Measurements from ENCODE around the gene MMP24.

MMP24 gene

DNA sequence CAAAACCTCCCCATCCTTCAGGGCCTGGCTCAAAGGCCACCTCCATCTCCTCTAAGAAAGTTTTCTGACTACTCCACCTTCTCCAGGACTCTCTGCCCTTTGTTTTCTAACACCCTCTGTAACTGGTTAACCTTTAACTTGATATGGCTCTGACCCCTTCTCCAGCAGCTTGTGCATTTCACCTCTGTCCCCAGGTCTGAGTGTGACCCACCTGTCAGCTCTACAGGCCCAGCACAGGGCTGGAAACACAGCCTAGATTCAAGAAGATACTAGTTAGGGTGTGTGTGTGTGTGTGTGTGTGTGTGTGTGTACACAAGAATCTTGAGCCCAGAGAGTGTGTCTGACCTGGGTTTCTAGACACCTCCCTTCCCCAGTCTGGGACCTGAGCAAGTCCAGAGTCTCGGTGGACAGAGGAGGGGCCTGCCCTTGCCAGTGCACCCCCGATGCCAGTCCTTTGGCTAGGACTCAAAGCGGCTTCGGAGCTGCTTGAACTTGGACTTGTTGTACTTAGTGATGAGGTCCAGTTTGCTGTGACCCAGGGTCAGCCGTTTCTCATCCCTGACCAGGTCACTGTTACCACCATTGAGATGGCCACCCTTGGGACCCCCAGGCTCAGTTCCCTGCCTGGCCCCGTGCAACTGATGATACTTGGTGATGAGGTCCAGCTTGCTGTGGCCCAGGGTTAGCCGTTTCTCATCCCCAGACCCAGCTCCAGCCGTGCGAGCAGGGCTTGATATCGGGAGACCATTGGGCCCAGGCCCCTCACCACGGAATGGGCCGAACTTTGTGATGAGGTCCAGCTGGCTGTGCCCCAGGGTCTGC lies 59.8 kb downstream of the MMP24 start:
- H3K4me3 ChIP-seq (ENCODE audit: low read length) = no peak overlapping the region
- DNase-seq (ENCODE audit: low read depth) = no peak
- TF ChIP-seq CTCF (IDR thresholded peaks at IDR 0.05; ENCODE audit: insufficient read depth, low read depth, low read length, missing control alignments) = no peak

DNA sequence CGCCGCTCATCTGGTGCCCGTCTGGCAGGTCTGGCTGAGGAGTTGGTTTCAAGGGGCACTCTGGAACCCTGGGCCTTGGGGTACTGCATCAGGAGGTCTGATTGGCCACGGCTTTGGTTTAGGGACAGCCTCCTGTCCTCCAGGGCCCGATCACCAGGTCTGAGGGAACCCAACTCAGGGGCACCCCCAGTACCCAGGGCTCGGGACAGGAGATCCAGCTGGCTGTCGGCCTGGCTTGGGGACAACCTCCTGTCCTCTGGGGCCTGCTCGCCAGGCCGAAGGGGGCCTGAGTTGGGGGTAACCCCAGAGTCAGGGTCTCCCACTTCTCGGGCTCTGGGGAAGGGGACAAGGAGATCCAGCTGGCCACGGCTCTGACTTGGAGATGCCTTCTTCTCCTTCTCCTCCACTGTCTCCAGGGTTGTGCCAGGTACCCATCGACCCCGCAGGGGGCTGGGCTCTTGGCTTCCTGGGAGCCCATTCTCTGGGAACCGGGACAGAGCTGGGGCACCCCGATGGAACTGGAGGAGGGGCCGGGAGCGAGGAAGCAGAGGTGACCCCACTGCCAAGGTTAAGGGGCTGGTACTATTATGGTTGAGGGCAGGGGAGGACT lies 60.5 kb downstream of the MMP24 start:
- TF ChIP-seq CTCF (IDR thresholded peaks at IDR 0.05; ENCODE audit: insufficient read depth, low read depth, low read length, missing control alignments) = no peak
- H3K4me3 ChIP-seq (ENCODE audit: low read length) = no peak overlapping the region
- no peak for DNase-seq (ENCODE audit: low read depth)

GRCh38 chr20:35287509-35288324 lies 61.2 kb downstream of the MMP24 start:
- DNase-seq (ENCODE audit: low read depth) = no peak
- H3K4me3 ChIP-seq (ENCODE audit: low read length) = no peak overlapping the region
- no peak for TF ChIP-seq CTCF (IDR thresholded peaks at IDR 0.05; ENCODE audit: insufficient read depth, low read depth, low read length, missing control alignments)

- no peak overlapping the region for H3K4me3 ChIP-seq (ENCODE audit: low read length)
- DNase-seq (ENCODE audit: low read depth) = no peak
- no peak for TF ChIP-seq CTCF (IDR thresholded peaks at IDR 0.05; ENCODE audit: insufficient read depth, low read depth, low read length, missing control alignments)
Measured at GRCh38 chr20:35288325-35289060, 62.0 kb downstream of the MMP24 start.

DNA sequence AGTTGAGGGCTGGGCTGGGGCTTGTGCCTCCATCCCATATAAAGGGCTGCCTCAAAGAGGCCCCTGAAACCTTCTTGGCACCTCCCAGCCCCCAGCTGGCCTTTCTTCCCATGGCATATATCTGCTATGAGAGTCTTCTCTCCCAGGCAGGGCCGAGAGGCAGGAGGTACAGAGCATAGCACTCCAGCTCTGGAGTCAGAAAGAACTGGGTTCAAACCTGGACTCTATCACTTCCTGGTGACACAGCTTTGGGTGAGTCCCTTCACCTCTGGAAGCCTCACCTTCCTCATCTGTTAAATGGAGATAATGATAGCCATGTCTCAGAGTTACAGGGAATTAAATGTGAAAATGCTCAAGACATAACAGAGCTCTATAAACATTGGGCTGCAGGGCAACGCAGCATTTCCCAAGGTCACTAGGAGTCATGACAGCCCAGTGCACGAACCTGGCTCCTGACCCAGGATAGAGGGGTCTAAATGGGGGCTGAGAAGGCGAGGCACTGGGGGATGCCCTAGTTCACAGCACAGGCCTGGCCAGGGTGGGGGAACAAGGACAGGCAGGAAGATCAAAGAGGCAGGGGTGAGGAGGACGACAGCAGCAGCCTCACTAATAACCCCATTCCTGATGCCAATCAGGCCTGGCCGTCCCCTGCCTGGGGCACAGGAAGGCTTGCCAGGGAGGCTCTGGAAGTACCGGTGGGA lies 63.8 kb downstream of the MMP24 start:
- no peak for DNase-seq (ENCODE audit: low read depth)
- no peak overlapping the region for H3K4me3 ChIP-seq (ENCODE audit: low read length)
- TF ChIP-seq CTCF (IDR thresholded peaks at IDR 0.05; ENCODE audit: insufficient read depth, low read depth, low read length, missing control alignments) = no peak

DNA sequence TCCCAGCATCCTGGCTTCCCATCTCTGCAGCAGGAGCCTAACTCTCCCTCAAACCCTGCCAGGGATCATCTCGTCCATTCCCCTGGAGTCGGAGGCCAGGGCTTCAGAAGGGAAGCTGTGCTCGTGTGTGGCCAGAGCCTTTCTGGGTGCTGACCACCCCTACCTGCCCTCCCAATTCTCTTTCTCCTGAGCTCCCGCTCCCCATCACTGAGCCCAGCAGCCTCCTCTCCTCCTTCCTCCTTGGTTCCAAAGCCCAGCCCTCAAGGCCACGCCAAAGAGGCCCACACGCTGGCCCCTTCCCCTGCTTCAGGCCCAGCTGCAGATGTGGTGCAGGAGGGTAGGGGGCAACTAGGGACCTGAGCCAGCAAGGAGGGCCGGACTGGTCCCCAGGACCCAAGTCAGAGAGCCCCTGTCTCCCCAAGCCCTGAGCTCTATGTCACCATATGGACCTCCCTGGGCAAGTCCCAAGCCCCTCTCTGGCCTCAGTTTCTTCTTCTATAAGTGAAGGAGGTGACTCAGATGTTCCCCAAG lies 64.5 kb downstream of the MMP24 start:
- no peak for DNase-seq (ENCODE audit: low read depth)
- no peak overlapping the region for H3K4me3 ChIP-seq (ENCODE audit: low read length)
- TF ChIP-seq CTCF (IDR thresholded peaks at IDR 0.05; ENCODE audit: insufficient read depth, low read depth, low read length, missing control alignments) = no peak
